ENCODE measurements around the gene P3H3. TPM values are rescaled to one million over a fixed set of nuclear protein-coding genes. Genes with fewer than 3 reads are reported as not detected.

P3H3 gene
- polyA plus RNA-seq, 2 of the 4 experiments (the other 2 are of a cell fraction) = 8.6 to 21.9 TPM

DNA sequence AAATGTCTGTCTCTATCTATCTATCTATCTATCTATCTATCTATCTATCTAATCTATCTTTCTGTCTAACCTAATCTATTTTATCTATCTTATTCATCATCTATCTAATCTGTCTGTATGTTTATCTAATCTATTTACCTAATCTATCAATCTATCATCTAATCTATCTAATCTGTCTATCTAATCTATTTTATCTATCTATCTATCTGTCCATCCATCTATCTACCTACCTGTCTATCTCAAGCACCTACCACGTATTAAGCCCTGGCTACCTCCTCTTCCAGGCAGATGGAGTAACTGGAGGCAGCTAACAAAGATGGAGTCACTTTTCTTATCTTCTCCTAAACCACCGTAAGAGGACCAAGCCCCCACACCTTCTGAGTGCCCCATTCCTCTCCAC lies 33.1 kb upstream of the P3H3 start:
- 66% methylated on average over 2 of the region's 2 CpGs for WGBS (ENCODE audit: missing lambda C conversion rate)
- ChIA-PET CTCF (interaction anchor here (0.7 to 3.2 kb wide), 6 partner anchors 9 to 42 kb away, joined by 3 to 13 read pairs (median 6); partner anchors contain the start of genes MLF2 and PTMS), POLR2A (no interaction called here)
- FAIRE-seq (no peak), ATAC-seq (no peak), DNase-seq (ENCODE audit: low read depth in 1 of 2, low spot score in 1 of 2) (no peak)
- TF ChIP-seq GATA3 (IDR thresholded peaks at IDR 0.05; ENCODE audit: borderline replicate concordance) = no peak
- TF ChIP-seq, protein P1, sequence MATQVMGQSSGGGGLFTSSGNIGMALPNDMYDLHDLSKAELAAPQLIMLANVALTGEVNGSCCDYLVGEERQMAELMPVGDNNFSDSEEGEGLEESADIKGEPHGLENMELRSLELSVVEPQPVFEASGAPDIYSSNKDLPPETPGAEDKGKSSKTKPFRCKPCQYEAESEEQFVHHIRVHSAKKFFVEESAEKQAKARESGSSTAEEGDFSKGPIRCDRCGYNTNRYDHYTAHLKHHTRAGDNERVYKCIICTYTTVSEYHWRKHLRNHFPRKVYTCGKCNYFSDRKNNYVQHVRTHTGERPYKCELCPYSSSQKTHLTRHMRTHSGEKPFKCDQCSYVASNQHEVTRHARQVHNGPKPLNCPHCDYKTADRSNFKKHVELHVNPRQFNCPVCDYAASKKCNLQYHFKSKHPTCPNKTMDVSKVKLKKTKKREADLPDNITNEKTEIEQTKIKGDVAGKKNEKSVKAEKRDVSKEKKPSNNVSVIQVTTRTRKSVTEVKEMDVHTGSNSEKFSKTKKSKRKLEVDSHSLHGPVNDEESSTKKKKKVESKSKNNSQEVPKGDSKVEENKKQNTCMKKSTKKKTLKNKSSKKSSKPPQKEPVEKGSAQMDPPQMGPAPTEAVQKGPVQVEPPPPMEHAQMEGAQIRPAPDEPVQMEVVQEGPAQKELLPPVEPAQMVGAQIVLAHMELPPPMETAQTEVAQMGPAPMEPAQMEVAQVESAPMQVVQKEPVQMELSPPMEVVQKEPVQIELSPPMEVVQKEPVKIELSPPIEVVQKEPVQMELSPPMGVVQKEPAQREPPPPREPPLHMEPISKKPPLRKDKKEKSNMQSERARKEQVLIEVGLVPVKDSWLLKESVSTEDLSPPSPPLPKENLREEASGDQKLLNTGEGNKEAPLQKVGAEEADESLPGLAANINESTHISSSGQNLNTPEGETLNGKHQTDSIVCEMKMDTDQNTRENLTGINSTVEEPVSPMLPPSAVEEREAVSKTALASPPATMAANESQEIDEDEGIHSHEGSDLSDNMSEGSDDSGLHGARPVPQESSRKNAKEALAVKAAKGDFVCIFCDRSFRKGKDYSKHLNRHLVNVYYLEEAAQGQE (IDR thresholded peaks at IDR 0.05) = no peak
- no peak for TF ChIP-seq FOSL2 (IDR thresholded peaks at IDR 0.05)
- no peak for TF ChIP-seq FOSL2 (CRISPR knock-in tag; IDR thresholded peaks at IDR 0.05)
- no peak for TF ChIP-seq FOSB (CRISPR knock-in tag; IDR thresholded peaks at IDR 0.05)
- TF ChIP-seq JUN (IDR thresholded peaks at IDR 0.05) = no peak
- no peak for TF ChIP-seq EHF (CRISPR knock-in tag; IDR thresholded peaks at IDR 0.05)
- no peak for TF ChIP-seq RFX5 (IDR thresholded peaks at IDR 0.05)
- no peak for TF ChIP-seq KDM5A (IDR thresholded peaks at IDR 0.05)
- TF ChIP-seq POLR2AphosphoS2 (conservative IDR thresholded peaks at IDR 0.05; ENCODE audit: low read length) = no peak
- no peak for TF ChIP-seq PHF8 (IDR thresholded peaks at IDR 0.05; ENCODE audit: borderline replicate concordance, low read depth)
- TF ChIP-seq, protein P2, sequence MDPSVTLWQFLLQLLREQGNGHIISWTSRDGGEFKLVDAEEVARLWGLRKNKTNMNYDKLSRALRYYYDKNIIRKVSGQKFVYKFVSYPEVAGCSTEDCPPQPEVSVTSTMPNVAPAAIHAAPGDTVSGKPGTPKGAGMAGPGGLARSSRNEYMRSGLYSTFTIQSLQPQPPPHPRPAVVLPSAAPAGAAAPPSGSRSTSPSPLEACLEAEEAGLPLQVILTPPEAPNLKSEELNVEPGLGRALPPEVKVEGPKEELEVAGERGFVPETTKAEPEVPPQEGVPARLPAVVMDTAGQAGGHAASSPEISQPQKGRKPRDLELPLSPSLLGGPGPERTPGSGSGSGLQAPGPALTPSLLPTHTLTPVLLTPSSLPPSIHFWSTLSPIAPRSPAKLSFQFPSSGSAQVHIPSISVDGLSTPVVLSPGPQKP (IDR thresholded peaks at IDR 0.05; ENCODE audit: low read depth, low read length) = no peak
- TF ChIP-seq HOXB13 (CRISPR knock-in tag; IDR thresholded peaks at IDR 0.05; ENCODE audit: low read depth) = no peak
- TF ChIP-seq POLR2A (IDR thresholded peaks at IDR 0.05; ENCODE audit: low read length) = no peak
- no peak for TF ChIP-seq ZSCAN20 (CRISPR knock-in tag; IDR thresholded peaks at IDR 0.05)
- TF ChIP-seq RARB (CRISPR knock-in tag; IDR thresholded peaks at IDR 0.05) = no peak
- Histone ChIP-seq H3K4me2 (no peak overlapping the region), H3K4me1 (no peaks in the 10 kb centered on the region), H3K9me3 (no peaks in the 10 kb centered on the region), H3K27ac (no peak overlapping the region), H3K4me3 (no peak overlapping the region)

- Histone ChIP-seq H3K4me1 (no peaks in the 10 kb centered on the region), H3K27ac (no peak overlapping the region), H3K4me2 (no peak overlapping the region), H3K9me3 (no peaks in the 10 kb centered on the region), H3K4me3 (no peak overlapping the region)
- ChIA-PET CTCF (interaction anchor here (0.6 to 3.2 kb wide), 6 partner anchors 15 to 44 kb away, joined by 3 to 13 read pairs (median 4); partner anchors contain the start of genes GNB3 and MLF2), POLR2A (no interaction called here)
- FAIRE-seq = no peak
- TF ChIP-seq CBX8 (IDR thresholded peaks at IDR 0.05) = no peak
- TF ChIP-seq MAZ (IDR thresholded peaks at IDR 0.05; ENCODE audit: borderline replicate concordance, low read depth, low read length) = no peak
- TF ChIP-seq, protein P3, sequence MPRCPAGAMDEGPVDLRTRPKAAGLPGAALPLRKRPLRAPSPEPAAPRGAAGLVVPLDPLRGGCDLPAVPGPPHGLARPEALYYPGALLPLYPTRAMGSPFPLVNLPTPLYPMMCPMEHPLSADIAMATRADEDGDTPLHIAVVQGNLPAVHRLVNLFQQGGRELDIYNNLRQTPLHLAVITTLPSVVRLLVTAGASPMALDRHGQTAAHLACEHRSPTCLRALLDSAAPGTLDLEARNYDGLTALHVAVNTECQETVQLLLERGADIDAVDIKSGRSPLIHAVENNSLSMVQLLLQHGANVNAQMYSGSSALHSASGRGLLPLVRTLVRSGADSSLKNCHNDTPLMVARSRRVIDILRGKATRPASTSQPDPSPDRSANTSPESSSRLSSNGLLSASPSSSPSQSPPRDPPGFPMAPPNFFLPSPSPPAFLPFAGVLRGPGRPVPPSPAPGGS (IDR thresholded peaks at IDR 0.05) = no peak
- no peak for TF ChIP-seq POLR2AphosphoS2 (conservative IDR thresholded peaks at IDR 0.05; ENCODE audit: low read length)
- no peak for TF ChIP-seq GATA3 (IDR thresholded peaks at IDR 0.05; ENCODE audit: borderline replicate concordance)
- TF ChIP-seq ESRRA (IDR thresholded peaks at IDR 0.05; ENCODE audit: borderline replicate concordance, low read length) = no peak
- 63% methylated on average over 4 of the region's 4 CpGs for WGBS (ENCODE audit: missing lambda C conversion rate)
- no peak for DNase-seq (ENCODE audit: low read depth in 1 of 2, low spot score in 1 of 2)
- no peak for ATAC-seq
Measured at GRCh38 chr12:6796576-6796975, 31.6 kb upstream of the P3H3 start.

Data from A549 (cell line).